HCT116 (cell line): Measurements from ENCODE around the gene SSH2.

Experiments
- CEBPB ChIP-seq: IDR thresholded peaks from 2 replicates; pipeline ENCODE4 v1.6.1; 2012; ENCODE audit warnings: low read depth
- EGR1 ChIP-seq: IDR thresholded peaks from 2 replicates; pipeline ENCODE4 v1.6.1; 2012; ENCODE audit warnings: low read depth
- EZH2 ChIP-seq: fragments of 200-600 bp; sonication (generic); IDR thresholded peaks from 2 replicates; pipeline ENCODE4 v1.6.1; 2017; ENCODE audit warnings: antibody characterized with exemption, mixed run types
- EZH2phosphoT487 ChIP-seq: fragments of 200-600 bp; IDR thresholded peaks from 2 replicates; pipeline ENCODE4 v1.6.1; 2018; ENCODE audit warnings: antibody characterized with exemption, borderline replicate concordance
- JUND ChIP-seq: IDR thresholded peaks from 2 replicates; pipeline ENCODE4 v1.6.1; 2012
- POLR2A ChIP-seq: IDR thresholded peaks from 2 replicates; pipeline ENCODE4 v1.7.0; 2011; ENCODE audit warnings: borderline replicate concordance; ENCODE audit not compliant: insufficient read depth, insufficient read length; ENCODE audit errors: extremely low read depth
- POLR2AphosphoS5 ChIP-seq: IDR thresholded peaks from 2 replicates; pipeline ENCODE4 v1.6.1; 2011; ENCODE audit warnings: mild to moderate bottlenecking, low read depth, low read length, moderate library complexity
- RAD21 ChIP-seq: IDR thresholded peaks from 2 replicates; pipeline ENCODE4 v1.6.1; 2012; ENCODE audit warnings: low read depth, mild to moderate bottlenecking
- SP1 ChIP-seq: IDR thresholded peaks from 2 replicates; pipeline ENCODE4 v1.6.1; 2012; ENCODE audit warnings: low read depth
- ZFX ChIP-seq: fragments of 450-650 bp; IDR thresholded peaks from 2 replicates; pipeline ENCODE4 v1.6.1; 2017
- ZNF274 ChIP-seq: fragments of 200-500 bp; sonication (Bioruptor generic); IDR thresholded peaks from 2 replicates; pipeline ENCODE4 v1.6.1; 2014; ENCODE audit warnings: mild to moderate bottlenecking, low read depth, low read length, inconsistent platforms
- TF ChIP-seq, protein P1 (sequence below), 3 experiments: fragments of 200-600 bp in 1 of 3; sonication (generic) in 1 of 3; IDR thresholded peaks in 2 of 3; conservative IDR thresholded peaks in 1 of 3; 2 replicates each; pipeline ENCODE4 v1.5.1; 2012 to 2017; ENCODE audit warnings: low read depth in 2 of 3, low read length in 2 of 3, antibody characterized with exemption in 1 of 3, borderline replicate concordance in 1 of 3, control low read depth in 1 of 3, mild to moderate bottlenecking in 1 of 3, mixed read lengths in 1 of 3, mixed run types in 1 of 3, moderate library complexity in 1 of 3; ENCODE audit not compliant: insufficient read depth in 1 of 3

GRCh38 chr17:29596811-29597210 lies 333.2 kb downstream of the SSH2 start:
- TF ChIP-seq POLR2A (no peak), ZNF274 (no peak), POLR2AphosphoS5 (no peak), ZFX (no peak), RAD21 (no peak), JUND (no peak), EZH2phosphoT487 (no peak), SP1 (no peak), CEBPB (no peak), EGR1 (no peak), EZH2 (no peak)
- TF ChIP-seq, protein P1, sequence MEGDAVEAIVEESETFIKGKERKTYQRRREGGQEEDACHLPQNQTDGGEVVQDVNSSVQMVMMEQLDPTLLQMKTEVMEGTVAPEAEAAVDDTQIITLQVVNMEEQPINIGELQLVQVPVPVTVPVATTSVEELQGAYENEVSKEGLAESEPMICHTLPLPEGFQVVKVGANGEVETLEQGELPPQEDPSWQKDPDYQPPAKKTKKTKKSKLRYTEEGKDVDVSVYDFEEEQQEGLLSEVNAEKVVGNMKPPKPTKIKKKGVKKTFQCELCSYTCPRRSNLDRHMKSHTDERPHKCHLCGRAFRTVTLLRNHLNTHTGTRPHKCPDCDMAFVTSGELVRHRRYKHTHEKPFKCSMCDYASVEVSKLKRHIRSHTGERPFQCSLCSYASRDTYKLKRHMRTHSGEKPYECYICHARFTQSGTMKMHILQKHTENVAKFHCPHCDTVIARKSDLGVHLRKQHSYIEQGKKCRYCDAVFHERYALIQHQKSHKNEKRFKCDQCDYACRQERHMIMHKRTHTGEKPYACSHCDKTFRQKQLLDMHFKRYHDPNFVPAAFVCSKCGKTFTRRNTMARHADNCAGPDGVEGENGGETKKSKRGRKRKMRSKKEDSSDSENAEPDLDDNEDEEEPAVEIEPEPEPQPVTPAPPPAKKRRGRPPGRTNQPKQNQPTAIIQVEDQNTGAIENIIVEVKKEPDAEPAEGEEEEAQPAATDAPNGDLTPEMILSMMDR (IDR thresholded peaks at IDR 0.05 in 2 of 3, conservative IDR thresholded peaks at IDR 0.05 in 1 of 3; ENCODE audit: borderline replicate concordance in 1 of 3, insufficient read depth in 1 of 3, low read depth in 2 of 3, low read length in 2 of 3) = no peak
